DMS53 (cell line): ENCODE results near the gene SIX6.
A peak's percentile ranks its signal among the peaks of the same experiment; 100 is the strongest.

ENCODE experiments used
- DNase-seq: peaks from one replicate; lab custom pipeline; 2025; lab: John Stamatoyannopoulos, UW

Gene SIX6

DNA sequence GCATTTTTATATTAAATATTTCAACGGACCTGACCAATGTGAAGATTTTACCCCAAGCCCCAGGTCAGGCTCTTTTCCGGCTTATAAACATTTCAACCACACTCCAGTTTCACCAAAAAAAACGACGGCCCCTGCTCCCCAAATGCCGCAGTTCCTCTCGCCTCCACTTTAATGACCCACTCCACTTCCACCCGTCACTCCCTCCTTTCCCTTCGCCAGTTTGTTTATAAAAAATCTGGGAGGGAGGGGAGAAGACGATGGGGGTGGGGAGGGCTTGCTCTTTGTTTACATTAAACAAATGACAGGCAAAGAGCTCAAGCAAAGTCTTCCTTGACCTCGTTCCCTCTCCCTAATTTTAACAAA lies 5.4 kb downstream of the SIX6 start:
- peak; percentile 62 for DNase-seq

GRCh38 chr14:60514741-60515491 lies 6.0 kb downstream of the SIX6 start:
- DNase-seq = peak; percentile 76

GRCh38 chr14:60515511-60516289 lies 6.8 kb downstream of the SIX6 start:
- DNase-seq = no peak

DNA sequence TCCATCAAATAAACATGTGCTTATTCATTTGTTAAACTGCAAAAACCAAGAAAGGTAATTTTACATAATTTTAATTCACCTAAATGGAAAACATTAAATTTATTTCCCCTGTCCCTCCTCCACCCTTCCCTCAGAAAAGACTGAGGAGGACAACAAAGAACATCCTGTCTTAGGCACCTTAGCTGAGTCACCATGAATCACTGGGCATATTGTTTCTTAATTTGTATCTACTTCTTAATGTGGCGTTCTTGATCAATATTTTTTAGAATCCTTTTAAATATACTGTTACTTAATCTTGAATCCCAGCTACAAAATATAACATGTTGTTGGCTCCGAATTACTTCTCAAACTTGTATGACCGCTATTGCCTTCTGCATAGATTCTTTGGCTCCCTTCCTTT lies 23.5 kb downstream of the SIX6 start:
- no peak for DNase-seq

DNA sequence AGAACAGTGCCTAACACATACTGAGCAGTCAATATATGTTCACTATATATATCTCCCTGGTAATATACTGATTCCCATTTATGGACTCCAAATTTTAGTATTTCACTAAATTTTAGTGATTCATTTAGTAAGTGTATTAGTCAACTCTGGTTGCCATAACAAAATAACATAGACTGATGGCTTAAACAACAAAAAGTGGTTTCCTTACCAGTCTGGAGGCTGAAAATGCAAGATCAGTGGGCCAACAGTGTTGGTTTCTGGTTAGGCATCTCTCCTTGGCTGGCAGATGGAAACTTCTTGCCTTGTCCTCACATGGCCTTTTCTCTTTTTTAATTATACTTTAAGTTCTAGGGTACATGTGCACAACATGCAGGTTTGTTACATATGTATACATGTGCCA lies 28.7 kb downstream of the SIX6 start:
- no peak for DNase-seq

DNA sequence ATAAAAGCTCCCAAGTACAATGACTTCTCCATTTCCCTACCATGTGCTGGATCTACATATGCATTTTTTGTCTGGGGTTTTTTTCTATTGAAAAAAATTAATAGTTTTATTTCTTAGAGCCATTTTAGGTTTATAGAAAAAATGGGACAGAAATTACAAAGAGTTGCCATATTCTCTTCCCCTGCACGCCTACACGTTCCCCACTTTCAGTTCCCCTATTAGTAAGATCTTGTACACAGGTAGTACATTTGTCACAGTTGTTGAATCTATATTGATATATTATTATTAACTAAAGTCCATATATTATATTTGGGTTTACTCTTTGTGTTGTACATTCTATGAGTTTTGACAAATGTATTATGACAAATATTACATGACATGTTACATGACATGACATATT lies 35.7 kb downstream of the SIX6 start:
- DNase-seq = no peak

DNA sequence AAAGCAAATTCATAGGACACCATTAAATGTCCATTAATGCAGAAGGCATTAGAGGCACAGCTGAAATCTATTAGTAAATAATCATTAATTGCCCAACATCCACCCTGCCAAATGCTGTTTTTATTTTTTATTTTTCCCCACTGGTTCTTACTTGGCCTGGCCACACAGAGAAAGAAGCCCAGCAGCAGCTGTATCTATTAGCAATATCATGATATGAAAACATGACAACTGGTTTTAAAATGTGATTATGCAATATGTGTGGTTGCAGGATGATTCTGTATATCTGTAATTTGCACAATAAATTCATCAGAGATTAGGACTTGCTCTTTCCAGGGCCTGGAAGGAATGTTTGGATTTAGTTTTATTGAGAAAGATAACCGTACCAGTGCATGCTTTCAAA lies 44.9 kb downstream of the SIX6 start:
- DNase-seq = no peak

GRCh38 chr14:60561845-60562746 lies 53.1 kb downstream of the SIX6 start:
- peak; percentile 82 for DNase-seq
